Astrocyte of the cerebellum (primary cell): ENCODE measurements around the gene ZNF785.
A peak's percentile ranks its signal among the peaks of the same experiment; 100 is the strongest.
"Not testable (repeated sequence)": the region's sequence is repeated elsewhere in the genome, so short reads cannot be mapped to it uniquely, and the experiment has no call there.

ENCODE experiments used
- DNase-seq: peaks from one replicate; pipeline ENCODE4 v3.0.0-alpha.2; 2011; ENCODE audit warnings: low read depth
- H3K4me3 ChIP-seq: 2 replicates; pipeline ENCODE4 v1.5.1; 2011; ENCODE audit warnings: mild to moderate bottlenecking, low read depth, low read length, moderate library complexity
- CTCF ChIP-seq: IDR thresholded peaks from 2 replicates; pipeline ENCODE4 v1.5.1; 2012; ENCODE audit warnings: low read length, low read depth, moderate library complexity, mild to moderate bottlenecking; ENCODE audit errors: missing control alignments
- in situ Hi-C: cut with HindIII; loops from 2 replicates; pipeline ENCODE4 v1.10.0; 2017; ENCODE audit warnings: low sequenced_read_pairs

ZNF785 gene

DNA sequence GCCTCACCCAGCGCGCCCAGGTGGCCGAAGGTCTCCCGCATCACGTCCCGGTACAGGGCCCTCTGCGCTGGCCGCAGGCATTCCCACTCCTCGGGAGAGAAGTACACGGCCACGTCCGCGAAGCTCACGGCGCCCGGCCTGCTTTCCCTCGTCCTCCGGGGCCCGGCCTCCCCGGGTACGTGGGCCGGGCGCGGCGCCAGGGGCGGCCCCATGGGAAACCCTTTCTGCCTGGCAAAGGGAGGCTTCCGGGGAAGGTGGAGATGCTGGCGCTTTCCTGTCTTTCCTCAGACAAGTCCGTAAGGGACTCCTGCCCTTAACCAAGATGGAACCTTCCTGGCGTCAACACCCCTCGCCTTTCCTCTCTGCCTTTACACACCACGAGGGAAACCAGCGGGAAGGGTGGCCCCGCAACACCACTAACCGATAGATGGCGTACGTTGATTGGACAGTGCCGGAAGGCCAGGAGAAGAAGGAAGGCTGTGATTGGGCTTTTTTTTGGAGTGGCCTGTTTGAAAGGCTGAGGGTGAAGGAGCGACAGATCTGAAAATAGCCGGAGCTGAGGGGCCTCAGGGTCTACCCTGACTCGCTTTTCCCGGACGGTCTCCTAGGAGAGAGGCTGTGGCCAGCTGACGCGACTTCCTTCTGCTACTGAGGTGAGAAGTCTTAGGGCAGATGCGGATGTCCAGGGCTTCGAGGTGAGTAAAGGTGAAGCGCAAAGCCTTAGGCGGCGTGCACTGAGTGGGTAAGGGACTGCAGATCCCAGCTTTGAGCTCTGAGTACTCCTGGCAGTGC lies at the start of gene ZNF785:
TSS of gene ZNF785 (minus strand) at position 298 of the 792 bp plus-strand sequence. CDS start at position 212, 86 bp downstream.
- in situ Hi-C loops = no loop called here
- H3K4me3 ChIP-seq = peak within 1 kb of the TSS; percentile 71
- no peak for TF ChIP-seq CTCF

GRCh38 chr16:30633526-30633925 lies 48.0 kb upstream of the ZNF785 start:
- peak overlapping the region; percentile 64 for H3K4me3 ChIP-seq
- no peak for DNase-seq
- TF ChIP-seq CTCF = no peak
- in situ Hi-C loops = no loop called here

More for the DNA sequence above, at the start of gene ZNF785:
- DNase-seq = peak; percentile 98

- DNase-seq, H3K4me3 ChIP-seq, in situ Hi-C loops: not testable (repeated sequence)
These were observed 47.0 kb upstream of the ZNF785 start for GRCh38 chr16:30632454-30632853.

GRCh38 chr16:30628628-30629540 lies 43.4 kb upstream of the ZNF785 start:
- in situ Hi-C loops = no loop called here
- TF ChIP-seq CTCF = peak; percentile 96
- H3K4me3 ChIP-seq = no peak overlapping the region

DNA sequence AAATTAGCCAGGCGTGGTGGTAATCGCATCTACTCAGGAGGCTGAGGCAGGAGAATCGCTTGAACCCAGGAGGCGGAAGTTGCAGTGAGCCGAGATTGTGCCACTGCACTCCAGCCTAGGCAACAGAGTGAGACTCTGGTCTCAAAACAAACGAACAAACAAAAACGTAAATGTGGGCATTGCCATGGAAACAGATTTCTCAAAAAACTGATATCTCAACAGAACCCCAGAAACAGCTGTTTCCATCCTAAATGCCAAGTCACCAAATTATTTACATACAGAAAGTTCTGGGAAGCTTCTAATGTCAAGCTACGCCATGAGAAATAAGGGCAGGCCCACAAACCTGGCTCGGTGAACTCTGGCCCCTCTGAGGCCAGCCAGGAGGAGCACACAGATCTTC lies 40.7 kb upstream of the ZNF785 start:
- TF ChIP-seq CTCF = no peak
- no peak overlapping the region for H3K4me3 ChIP-seq
- DNase-seq = no peak
- in situ Hi-C loops = no loop called here

More at GRCh38 chr16:30628628-30629540, 43.4 kb upstream of the ZNF785 start:
- peak; percentile 45 for DNase-seq

- H3K4me3 ChIP-seq = no peak overlapping the region
- no peak for TF ChIP-seq CTCF
- in situ Hi-C loops = no loop called here
- no peak for DNase-seq
These were observed 38.2 kb upstream of the ZNF785 start for GRCh38 chr16:30623536-30624283.
